ENCODE results near the gene UBIAD1. TPM values are rescaled to one million over a fixed set of nuclear protein-coding genes. Genes with fewer than 3 reads are reported as not detected.
A peak's percentile ranks its signal among the peaks of the same experiment; 100 is the strongest.

The UBIAD1 gene
- total and polyA plus RNA-seq, 2 of the 13 experiments (the other 11 are each of a cell fraction or from before 2014, with no cell fraction given): 16.9 to 20.4 TPM

- TF ChIP-seq POGZ (CRISPR knock-in tag; IDR thresholded peaks at IDR 0.05) (peak; percentile 73; the same call in 1 of the 2 replicates), BRCA1 (CRISPR knock-in tag; IDR thresholded peaks at IDR 0.05) (0 out of 2 replicates have a peak, but pooled peaks have one; percentile 44), ISL2 (CRISPR knock-in tag; IDR thresholded peaks at IDR 0.05) (no peak), CCDC6 (CRISPR knock-in tag; IDR thresholded peaks at IDR 0.05) (no peak), MATR3 (CRISPR knock-in tag; IDR thresholded peaks at IDR 0.05) (no peak), MXI1 (IDR thresholded peaks at IDR 0.05; ENCODE audit: borderline replicate concordance, low read depth, low read length) (peak; percentile 77; the same call in 1 of the 3 replicates), ZNF710 (CRISPR knock-in tag; IDR thresholded peaks at IDR 0.05; ENCODE audit: borderline replicate concordance) (no peak), ZNF501 (CRISPR knock-in tag; IDR thresholded peaks at IDR 0.05) (peak; percentile 48; the same call in 1 of the 2 replicates), KDM5B (CRISPR knock-in tag; IDR thresholded peaks at IDR 0.05; ENCODE audit: borderline replicate concordance) (peak; percentile 59; the same call in 1 of the 2 replicates), ZNF33A (CRISPR knock-in tag; IDR thresholded peaks at IDR 0.05; ENCODE audit: borderline replicate concordance) (no peak), SRSF4 (IDR thresholded peaks at IDR 0.05; ENCODE audit: low read depth, low read length, poor library complexity, severe bottlenecking) (no peak), ZBTB8A (CRISPR knock-in tag; IDR thresholded peaks at IDR 0.05; ENCODE audit: borderline replicate concordance, low read depth) (no peak), JUNB (CRISPR knock-in tag; IDR thresholded peaks at IDR 0.05; ENCODE audit: borderline replicate concordance) (no peak), THYN1 (CRISPR knock-in tag; IDR thresholded peaks at IDR 0.05; ENCODE audit: borderline replicate concordance, low read depth) (no peak), POLR2A (IDR thresholded peaks at IDR 0.05; ENCODE audit: insufficient read depth in 1 of 2, low read depth in 2 of 2, low read length in 2 of 2) (peak; percentile 50 to 68; a peak in 3 of 4 replicates)
- TF ChIP-seq, protein P1, sequence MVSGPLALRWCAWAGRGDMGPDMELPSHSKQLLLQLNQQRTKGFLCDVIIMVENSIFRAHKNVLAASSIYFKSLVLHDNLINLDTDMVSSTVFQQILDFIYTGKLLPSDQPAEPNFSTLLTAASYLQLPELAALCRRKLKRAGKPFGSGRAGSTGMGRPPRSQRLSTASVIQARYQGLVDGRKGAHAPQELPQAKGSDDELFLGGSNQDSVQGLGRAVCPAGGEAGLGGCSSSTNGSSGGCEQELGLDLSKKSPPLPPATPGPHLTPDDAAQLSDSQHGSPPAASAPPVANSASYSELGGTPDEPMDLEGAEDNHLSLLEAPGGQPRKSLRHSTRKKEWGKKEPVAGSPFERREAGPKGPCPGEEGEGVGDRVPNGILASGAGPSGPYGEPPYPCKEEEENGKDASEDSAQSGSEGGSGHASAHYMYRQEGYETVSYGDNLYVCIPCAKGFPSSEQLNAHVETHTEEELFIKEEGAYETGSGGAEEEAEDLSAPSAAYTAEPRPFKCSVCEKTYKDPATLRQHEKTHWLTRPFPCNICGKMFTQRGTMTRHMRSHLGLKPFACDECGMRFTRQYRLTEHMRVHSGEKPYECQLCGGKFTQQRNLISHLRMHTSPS (CRISPR knock-in tag; IDR thresholded peaks at IDR 0.05; ENCODE audit: low read depth): no peak
- TF ChIP-seq, protein P2, sequence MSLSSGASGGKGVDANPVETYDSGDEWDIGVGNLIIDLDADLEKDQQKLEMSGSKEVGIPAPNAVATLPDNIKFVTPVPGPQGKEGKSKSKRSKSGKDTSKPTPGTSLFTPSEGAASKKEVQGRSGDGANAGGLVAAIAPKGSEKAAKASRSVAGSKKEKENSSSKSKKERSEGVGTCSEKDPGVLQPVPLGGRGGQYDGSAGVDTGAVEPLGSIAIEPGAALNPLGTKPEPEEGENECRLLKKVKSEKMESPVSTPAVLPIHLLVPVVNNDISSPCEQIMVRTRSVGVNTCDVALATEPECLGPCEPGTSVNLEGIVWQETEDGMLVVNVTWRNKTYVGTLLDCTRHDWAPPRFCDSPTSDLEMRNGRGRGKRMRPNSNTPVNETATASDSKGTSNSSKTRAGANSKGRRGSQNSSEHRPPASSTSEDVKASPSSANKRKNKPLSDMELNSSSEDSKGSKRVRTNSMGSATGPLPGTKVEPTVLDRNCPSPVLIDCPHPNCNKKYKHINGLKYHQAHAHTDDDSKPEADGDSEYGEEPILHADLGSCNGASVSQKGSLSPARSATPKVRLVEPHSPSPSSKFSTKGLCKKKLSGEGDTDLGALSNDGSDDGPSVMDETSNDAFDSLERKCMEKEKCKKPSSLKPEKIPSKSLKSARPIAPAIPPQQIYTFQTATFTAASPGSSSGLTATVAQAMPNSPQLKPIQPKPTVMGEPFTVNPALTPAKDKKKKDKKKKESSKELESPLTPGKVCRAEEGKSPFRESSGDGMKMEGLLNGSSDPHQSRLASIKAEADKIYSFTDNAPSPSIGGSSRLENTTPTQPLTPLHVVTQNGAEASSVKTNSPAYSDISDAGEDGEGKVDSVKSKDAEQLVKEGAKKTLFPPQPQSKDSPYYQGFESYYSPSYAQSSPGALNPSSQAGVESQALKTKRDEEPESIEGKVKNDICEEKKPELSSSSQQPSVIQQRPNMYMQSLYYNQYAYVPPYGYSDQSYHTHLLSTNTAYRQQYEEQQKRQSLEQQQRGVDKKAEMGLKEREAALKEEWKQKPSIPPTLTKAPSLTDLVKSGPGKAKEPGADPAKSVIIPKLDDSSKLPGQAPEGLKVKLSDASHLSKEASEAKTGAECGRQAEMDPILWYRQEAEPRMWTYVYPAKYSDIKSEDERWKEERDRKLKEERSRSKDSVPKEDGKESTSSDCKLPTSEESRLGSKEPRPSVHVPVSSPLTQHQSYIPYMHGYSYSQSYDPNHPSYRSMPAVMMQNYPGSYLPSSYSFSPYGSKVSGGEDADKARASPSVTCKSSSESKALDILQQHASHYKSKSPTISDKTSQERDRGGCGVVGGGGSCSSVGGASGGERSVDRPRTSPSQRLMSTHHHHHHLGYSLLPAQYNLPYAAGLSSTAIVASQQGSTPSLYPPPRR (CRISPR knock-in tag; IDR thresholded peaks at IDR 0.05; ENCODE audit: borderline replicate concordance): no peak
- TF ChIP-seq, protein P3, sequence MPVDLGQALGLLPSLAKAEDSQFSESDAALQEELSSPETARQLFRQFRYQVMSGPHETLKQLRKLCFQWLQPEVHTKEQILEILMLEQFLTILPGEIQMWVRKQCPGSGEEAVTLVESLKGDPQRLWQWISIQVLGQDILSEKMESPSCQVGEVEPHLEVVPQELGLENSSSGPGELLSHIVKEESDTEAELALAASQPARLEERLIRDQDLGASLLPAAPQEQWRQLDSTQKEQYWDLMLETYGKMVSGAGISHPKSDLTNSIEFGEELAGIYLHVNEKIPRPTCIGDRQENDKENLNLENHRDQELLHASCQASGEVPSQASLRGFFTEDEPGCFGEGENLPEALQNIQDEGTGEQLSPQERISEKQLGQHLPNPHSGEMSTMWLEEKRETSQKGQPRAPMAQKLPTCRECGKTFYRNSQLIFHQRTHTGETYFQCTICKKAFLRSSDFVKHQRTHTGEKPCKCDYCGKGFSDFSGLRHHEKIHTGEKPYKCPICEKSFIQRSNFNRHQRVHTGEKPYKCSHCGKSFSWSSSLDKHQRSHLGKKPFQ (CRISPR knock-in tag; IDR thresholded peaks at IDR 0.05; ENCODE audit: insufficient replicate concordance): no peak
Observed at GRCh38 chr1:11262171-11263049, 10.6 kb upstream of the UBIAD1 start, which contains the start of gene MTOR (continued).

Data from HepG2 (cell line).